Astrocyte of the cerebellum (primary cell): ENCODE measurements around the gene MBOAT2.

Source experiments
- DNase-seq: peaks from one replicate; pipeline ENCODE4 v3.0.0-alpha.2; 2011; ENCODE audit warnings: low read depth
- H3K4me3 ChIP-seq: 2 replicates; pipeline ENCODE4 v1.5.1; 2011; ENCODE audit warnings: mild to moderate bottlenecking, low read depth, low read length, moderate library complexity
- CTCF ChIP-seq: IDR thresholded peaks from 2 replicates; pipeline ENCODE4 v1.5.1; 2012; ENCODE audit warnings: low read length, low read depth, moderate library complexity, mild to moderate bottlenecking; ENCODE audit errors: missing control alignments
- in situ Hi-C: cut with HindIII; loops from 2 replicates; pipeline ENCODE4 v1.10.0; 2017; ENCODE audit warnings: low sequenced_read_pairs

Gene MBOAT2

GRCh38 chr2:8984157-8984556 lies 19.3 kb downstream of the MBOAT2 start:
- in situ Hi-C loops, result no loop called here
- H3K4me3 ChIP-seq, result no peak overlapping the region
- no peak for DNase-seq
- TF ChIP-seq CTCF, result no peak

GRCh38 chr2:8983571-8983970 lies 19.9 kb downstream of the MBOAT2 start:
- H3K4me3 ChIP-seq, result no peak overlapping the region
- no peak for DNase-seq
- in situ Hi-C loops, result no loop called here
- TF ChIP-seq CTCF, result no peak

GRCh38 chr2:8981876-8982275 lies 21.6 kb downstream of the MBOAT2 start:
- no peak for DNase-seq
- in situ Hi-C loops, result no loop called here
- no peak overlapping the region for H3K4me3 ChIP-seq
- no peak for TF ChIP-seq CTCF

- H3K4me3 ChIP-seq, result no peak overlapping the region
- peak; percentile 77 for DNase-seq
- TF ChIP-seq CTCF, result no peak
- in situ Hi-C loops, result no loop called here
These were observed 23.4 kb downstream of the MBOAT2 start for GRCh38 chr2:8980096-8980495.

GRCh38 chr2:8977758-8978157 lies 25.7 kb downstream of the MBOAT2 start:
- DNase-seq, result no peak
- in situ Hi-C loops, result no loop called here
- no peak overlapping the region for H3K4me3 ChIP-seq
- no peak for TF ChIP-seq CTCF

GRCh38 chr2:8976442-8977259 lies 26.8 kb downstream of the MBOAT2 start:
- DNase-seq, result no peak
- no peak overlapping the region for H3K4me3 ChIP-seq
- no peak for TF ChIP-seq CTCF
- in situ Hi-C loops, result no loop called here
